ENCODE data around the gene NPPB. TPM values are rescaled to one million over a fixed set of nuclear protein-coding genes. Genes with fewer than 3 reads are reported as not detected.
"Not testable (repeated sequence)": the region's sequence is repeated elsewhere in the genome, so short reads cannot be mapped to it uniquely, and the experiment has no call there.

The NPPB gene
- total RNA-seq: not detected

GRCh38 chr1:11858613-11858967 is at the start of gene NPPB:
TSS of gene NPPB (minus strand) at chr1:11858945. CDS start at chr1:11858833, 112 bp downstream.
- DNase-seq (no peak), ATAC-seq (no peak)
- Mint-ChIP-seq H3K36me3 (ENCODE audit: low read depth) (no peaks in the 10 kb centered on the region), H3K9me3 (ENCODE audit: insufficient read depth) (no peaks in the 10 kb centered on the region), H3K27ac (no peak within 1 kb of the TSS), H3K4me1 (ENCODE audit: low read depth) (peaks cover 16% of the 10 kb centered on the region), H3K4me3 (no peak within 1 kb of the TSS), H3K27me3 (ENCODE audit: low read depth) (peaks cover 40% of the 10 kb centered on the region)
- CTCF ChIA-PET: interaction anchor here (1.2 kb wide), 1 partner anchor 20 kb away, joined by 3 read pairs; no protein-coding TSS in a partner anchor
- POLR2A ChIA-PET: interaction anchor here (4.0 kb wide), 1 partner anchor 49 kb away, joined by 27 read pairs; no protein-coding TSS in a partner anchor

- H3K9me3 Mint-ChIP-seq (ENCODE audit: insufficient read depth): no peaks in the 10 kb centered on the region
- H3K36me3 Mint-ChIP-seq (ENCODE audit: low read depth): peaks cover 8% of the 10 kb centered on the region
- peak overlapping the region; percentile 81 for H3K4me3 Mint-ChIP-seq
- peaks cover 56% of the 10 kb centered on the region for H3K4me1 Mint-ChIP-seq (ENCODE audit: low read depth)
- peaks cover 5% of the 10 kb centered on the region for H3K27me3 Mint-ChIP-seq (ENCODE audit: low read depth)
- CTCF ChIA-PET: interaction anchor here (0.8 to 2.2 kb wide), 11 partner anchors 8 to 628 kb away, joined by 3 to 7 read pairs (median 5); partner anchors contain the start of genes CLCN6, MTHFR and PLOD1
- peak overlapping the region; percentile 100 for H3K27ac Mint-ChIP-seq
- peak; percentile 90 for DNase-seq
- POLR2A ChIA-PET: interaction anchor here (0.5 to 5.0 kb wide), 169 partner anchors 9 to 1822 kb away, joined by 3 to 310 read pairs (median 6); partner anchors contain the start of genes AGTRAP, CLCN6, DHRS3 and FBXO6
- peak; percentile 72 for ATAC-seq
Observed at GRCh38 chr1:11908095-11908675, 49.4 kb upstream of the NPPB start.

- POLR2A ChIA-PET: interaction anchor here (0.5 to 5.0 kb wide), 164 partner anchors 8 to 1738 kb away, joined by 3 to 310 read pairs (median 6); partner anchors contain the start of genes AGTRAP, CLCN6, DHRS3 and FBXO6
- DNase-seq (peak; percentile 94), ATAC-seq (peak; percentile 47)
- Mint-ChIP-seq H3K9me3 (ENCODE audit: insufficient read depth) (no peaks in the 10 kb centered on the region), H3K4me1 (ENCODE audit: low read depth) (peaks cover 56% of the 10 kb centered on the region), H3K27me3 (ENCODE audit: low read depth) (peaks cover 5% of the 10 kb centered on the region), H3K27ac (peak overlapping the region; percentile 100), H3K36me3 (ENCODE audit: low read depth) (peaks cover 8% of the 10 kb centered on the region), H3K4me3 (peak overlapping the region; percentile 81)
- CTCF ChIA-PET: interaction anchor here (1.3 to 2.2 kb wide), 10 partner anchors 8 to 159 kb away, joined by 4 to 7 read pairs (median 5); partner anchors contain the start of genes CLCN6, MTHFR and PLOD1
Observed at GRCh38 chr1:11907275-11908094, 48.7 kb upstream of the NPPB start.

- DNase-seq: no peak
- H3K36me3 Mint-ChIP-seq (ENCODE audit: low read depth): peaks cover 8% of the 10 kb centered on the region
- no peak for ATAC-seq
- ChIA-PET CTCF (no interaction called here), POLR2A (interaction anchor here (4.5 kb wide), 1 partner anchor 65 kb away, joined by 138 read pairs; no protein-coding TSS in a partner anchor)
- H3K27ac Mint-ChIP-seq: no peak overlapping the region
- H3K9me3 Mint-ChIP-seq (ENCODE audit: insufficient read depth): no peaks in the 10 kb centered on the region
- H3K27me3 Mint-ChIP-seq (ENCODE audit: low read depth): peaks cover 9% of the 10 kb centered on the region
- H3K4me1 Mint-ChIP-seq (ENCODE audit: low read depth): peaks cover 56% of the 10 kb centered on the region
- H3K4me3 Mint-ChIP-seq: no peak overlapping the region
Observed at GRCh38 chr1:11906870-11907269, 48.1 kb upstream of the NPPB start.

GRCh38 chr1:11904978-11905377 is 46.2 kb upstream of the NPPB start:
- CTCF ChIA-PET: no interaction called here

GRCh38 chr1:11904156-11904555 is 45.4 kb upstream of the NPPB start:
- H3K27me3 Mint-ChIP-seq (ENCODE audit: low read depth): peaks cover 18% of the 10 kb centered on the region
- CTCF ChIA-PET; H3K27ac Mint-ChIP-seq; ATAC-seq; DNase-seq; POLR2A ChIA-PET; H3K9me3 Mint-ChIP-seq (ENCODE audit: insufficient read depth); H3K4me3 Mint-ChIP-seq; H3K36me3 Mint-ChIP-seq (ENCODE audit: low read depth): not testable (repeated sequence)
- peaks cover 43% of the 10 kb centered on the region for H3K4me1 Mint-ChIP-seq (ENCODE audit: low read depth)

More at GRCh38 chr1:11904978-11905377, 46.2 kb upstream of the NPPB start:
- peak overlapping the region; percentile 37 for H3K4me3 Mint-ChIP-seq
- H3K27me3 Mint-ChIP-seq (ENCODE audit: low read depth): peaks cover 13% of the 10 kb centered on the region
- peaks cover 49% of the 10 kb centered on the region for H3K4me1 Mint-ChIP-seq (ENCODE audit: low read depth)
- POLR2A ChIA-PET: no interaction called here
- ATAC-seq: no peak
- H3K9me3 Mint-ChIP-seq (ENCODE audit: insufficient read depth): no peaks in the 10 kb centered on the region
- H3K27ac Mint-ChIP-seq: no peak overlapping the region
- H3K36me3 Mint-ChIP-seq (ENCODE audit: low read depth): peaks cover 8% of the 10 kb centered on the region
- no peak for DNase-seq

GRCh38 chr1:11903210-11903609 is 44.5 kb upstream of the NPPB start:
- POLR2A ChIA-PET: no interaction called here
- Mint-ChIP-seq H3K36me3 (ENCODE audit: low read depth) (peaks cover 4% of the 10 kb centered on the region), H3K4me1 (ENCODE audit: low read depth) (peaks cover 35% of the 10 kb centered on the region), H3K4me3 (no peak overlapping the region), H3K9me3 (ENCODE audit: insufficient read depth) (no peaks in the 10 kb centered on the region), H3K27me3 (ENCODE audit: low read depth) (peaks cover 20% of the 10 kb centered on the region), H3K27ac (no peak overlapping the region)
- DNase-seq: no peak
- ATAC-seq: no peak
- CTCF ChIA-PET: no interaction called here

- H3K27ac Mint-ChIP-seq; H3K36me3 Mint-ChIP-seq (ENCODE audit: low read depth); DNase-seq; CTCF ChIA-PET; H3K4me3 Mint-ChIP-seq; H3K9me3 Mint-ChIP-seq (ENCODE audit: insufficient read depth); POLR2A ChIA-PET; ATAC-seq: not testable (repeated sequence)
- H3K4me1 Mint-ChIP-seq (ENCODE audit: low read depth): peaks cover 20% of the 10 kb centered on the region
- H3K27me3 Mint-ChIP-seq (ENCODE audit: low read depth): peaks cover 33% of the 10 kb centered on the region
Observed at GRCh38 chr1:11901446-11901845, 42.7 kb upstream of the NPPB start.

- H3K36me3 Mint-ChIP-seq (ENCODE audit: low read depth): no peaks in the 10 kb centered on the region
- H3K4me1 Mint-ChIP-seq (ENCODE audit: low read depth): no peaks in the 10 kb centered on the region
- ATAC-seq (peak; percentile 64), DNase-seq (peak; percentile 45)
- no peaks in the 10 kb centered on the region for H3K9me3 Mint-ChIP-seq (ENCODE audit: insufficient read depth)
- ChIA-PET CTCF (interaction anchor here (1.4 kb wide), 1 partner anchor 9 kb away, joined by 5 read pairs; no protein-coding TSS in a partner anchor), POLR2A (interaction anchor here (1.3 to 2.4 kb wide), 2 partner anchors 9 to 11 kb away, joined by 9 to 50 read pairs; no protein-coding TSS in a partner anchor)
- no peak overlapping the region for H3K27ac Mint-ChIP-seq
- no peak overlapping the region for H3K4me3 Mint-ChIP-seq
- peaks cover 37% of the 10 kb centered on the region for H3K27me3 Mint-ChIP-seq (ENCODE audit: low read depth)
Observed at GRCh38 chr1:11898831-11899467, 40.2 kb upstream of the NPPB start.

GRCh38 chr1:11898086-11898785 is 39.5 kb upstream of the NPPB start:
- POLR2A ChIA-PET: interaction anchor here (1.3 to 2.4 kb wide), 2 partner anchors 10 to 11 kb away, joined by 9 to 50 read pairs; no protein-coding TSS in a partner anchor
- no peak for DNase-seq
- peaks cover 36% of the 10 kb centered on the region for H3K27me3 Mint-ChIP-seq (ENCODE audit: low read depth)
- H3K36me3 Mint-ChIP-seq (ENCODE audit: low read depth): no peaks in the 10 kb centered on the region
- H3K4me3 Mint-ChIP-seq: no peak overlapping the region
- no peaks in the 10 kb centered on the region for H3K4me1 Mint-ChIP-seq (ENCODE audit: low read depth)
- no peaks in the 10 kb centered on the region for H3K9me3 Mint-ChIP-seq (ENCODE audit: insufficient read depth)
- ATAC-seq: no peak
- no peak overlapping the region for H3K27ac Mint-ChIP-seq
- CTCF ChIA-PET: no interaction called here

- H3K4me1 Mint-ChIP-seq (ENCODE audit: low read depth); H3K4me3 Mint-ChIP-seq: not testable (repeated sequence)
- CTCF ChIA-PET: interaction anchor here (1.0 to 1.5 kb wide), 3 partner anchors 55 to 79 kb away, joined by 3 read pairs; no protein-coding TSS in a partner anchor
Observed at GRCh38 chr1:11894501-11894900, 35.8 kb upstream of the NPPB start.

More at GRCh38 chr1:11894501-11894900, 35.8 kb upstream of the NPPB start:
- DNase-seq; ATAC-seq; H3K36me3 Mint-ChIP-seq (ENCODE audit: low read depth); H3K27ac Mint-ChIP-seq; H3K9me3 Mint-ChIP-seq (ENCODE audit: insufficient read depth): not testable (repeated sequence)
- POLR2A ChIA-PET: interaction anchor here (0.6 to 4.0 kb wide), 2 partner anchors 14 to 143 kb away, joined by 3 to 23 read pairs; no protein-coding TSS in a partner anchor
- peaks cover 33% of the 10 kb centered on the region for H3K27me3 Mint-ChIP-seq (ENCODE audit: low read depth)
